22Rv1 (cell line): Measurements from ENCODE around the gene SLC4A1.

ENCODE experiments used
- ZFX ChIP-seq: fragments of 450-650 bp; IDR thresholded peaks from 2 replicates; pipeline ENCODE4 v1.6.1; 2017; ENCODE audit warnings: antibody characterized with exemption, borderline replicate concordance
- TF ChIP-seq, protein P1 (sequence below): fragments of 450-650 bp; IDR thresholded peaks from 2 replicates; pipeline ENCODE4 v1.5.1; 2017; ENCODE audit warnings: mild to moderate bottlenecking

DNA sequence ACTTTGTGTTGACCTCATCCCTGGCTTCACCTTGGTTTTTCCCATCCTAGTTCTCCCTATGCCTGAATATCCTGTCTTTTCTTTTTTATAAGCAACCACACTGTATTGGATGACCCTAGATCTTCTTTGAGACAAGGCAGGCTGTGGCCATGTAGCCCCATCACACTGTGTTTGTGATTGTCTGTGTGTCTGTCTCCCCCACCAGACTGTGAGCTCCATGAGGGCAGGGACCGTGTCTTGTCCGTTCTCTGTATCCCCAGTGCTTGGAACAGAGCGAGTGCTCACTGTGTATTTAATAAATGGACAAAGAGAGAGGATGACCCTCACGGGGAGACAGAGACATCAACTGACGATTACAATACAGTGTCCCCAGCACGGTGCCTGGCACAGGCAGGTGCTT lies 49.6 kb upstream of the SLC4A1 start:
- TF ChIP-seq, protein P1, sequence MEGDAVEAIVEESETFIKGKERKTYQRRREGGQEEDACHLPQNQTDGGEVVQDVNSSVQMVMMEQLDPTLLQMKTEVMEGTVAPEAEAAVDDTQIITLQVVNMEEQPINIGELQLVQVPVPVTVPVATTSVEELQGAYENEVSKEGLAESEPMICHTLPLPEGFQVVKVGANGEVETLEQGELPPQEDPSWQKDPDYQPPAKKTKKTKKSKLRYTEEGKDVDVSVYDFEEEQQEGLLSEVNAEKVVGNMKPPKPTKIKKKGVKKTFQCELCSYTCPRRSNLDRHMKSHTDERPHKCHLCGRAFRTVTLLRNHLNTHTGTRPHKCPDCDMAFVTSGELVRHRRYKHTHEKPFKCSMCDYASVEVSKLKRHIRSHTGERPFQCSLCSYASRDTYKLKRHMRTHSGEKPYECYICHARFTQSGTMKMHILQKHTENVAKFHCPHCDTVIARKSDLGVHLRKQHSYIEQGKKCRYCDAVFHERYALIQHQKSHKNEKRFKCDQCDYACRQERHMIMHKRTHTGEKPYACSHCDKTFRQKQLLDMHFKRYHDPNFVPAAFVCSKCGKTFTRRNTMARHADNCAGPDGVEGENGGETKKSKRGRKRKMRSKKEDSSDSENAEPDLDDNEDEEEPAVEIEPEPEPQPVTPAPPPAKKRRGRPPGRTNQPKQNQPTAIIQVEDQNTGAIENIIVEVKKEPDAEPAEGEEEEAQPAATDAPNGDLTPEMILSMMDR = no peak
- no peak for TF ChIP-seq ZFX
